ENCODE results near the gene GTF3C4. TPM values are rescaled to one million over a fixed set of nuclear protein-coding genes. Genes with fewer than 3 reads are reported as not detected.
A peak's percentile ranks its signal among the peaks of the same experiment; 100 is the strongest.

The GTF3C4 gene
- total and polyA plus RNA-seq, 2 experiments from 2014 or later = 9.5 to 39.6 TPM

DNA sequence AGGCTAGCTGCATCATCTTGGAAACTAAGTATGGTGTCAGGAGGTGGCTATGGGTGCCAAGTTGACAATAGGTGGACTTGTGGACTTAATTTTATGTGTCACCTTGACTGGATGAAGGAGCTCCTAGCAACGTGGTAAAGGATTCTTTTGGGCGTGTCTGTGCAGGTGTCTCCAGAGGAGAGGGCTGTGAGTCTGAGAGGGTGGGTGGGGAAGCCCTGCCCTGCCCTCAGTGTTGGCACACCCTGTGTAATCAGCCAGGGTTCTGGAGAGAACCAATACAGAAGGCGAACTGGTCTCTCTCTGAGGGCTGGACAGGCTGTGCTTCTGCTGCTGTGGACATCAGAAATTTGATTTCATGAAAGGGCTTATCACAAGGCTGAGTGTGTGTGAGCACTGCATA, 61.0 kb downstream of the GTF3C4 start:
- Histone ChIP-seq H3K9me2 (ENCODE audit: insufficient read depth) (no peaks in the 10 kb centered on the region), H3K27me3 (ENCODE audit: insufficient read depth) (no peaks in the 10 kb centered on the region), H3F3A (replicated peaks; ENCODE audit: low read depth) (no peaks in the 10 kb centered on the region), H3K4me3 (no peak overlapping the region), H4K20me1 (replicated peaks; ENCODE audit: insufficient read depth) (no peaks in the 10 kb centered on the region), H2AFZ (no peak overlapping the region), H3K4me1 (ENCODE audit: insufficient read depth) (no peaks in the 10 kb centered on the region), H3K79me2 (replicated peaks; ENCODE audit: insufficient read depth) (no peaks in the 10 kb centered on the region), H3K4me2 (no peak overlapping the region), H3K36me3 (ENCODE audit: insufficient read depth) (no peaks in the 10 kb centered on the region), H3K27ac (ENCODE audit: low read depth) (no peak overlapping the region)
- no peaks in the 10 kb centered on the region for H3K36me3 Mint-ChIP-seq (ENCODE audit: low read depth)
- peaks cover 16% of the 10 kb centered on the region for H3K4me1 Mint-ChIP-seq
- H3K4me3 Mint-ChIP-seq = no peak overlapping the region
- H3K27me3 Mint-ChIP-seq (ENCODE audit: insufficient read depth, low read depth, poor library complexity) = peaks cover 4% of the 10 kb centered on the region
- ATAC-seq (no peak), DNase-seq (ENCODE audit: low spot score) (no peak)
- H3K9me3 Mint-ChIP-seq = no peaks in the 10 kb centered on the region
- TF ChIP-seq, protein P1, sequence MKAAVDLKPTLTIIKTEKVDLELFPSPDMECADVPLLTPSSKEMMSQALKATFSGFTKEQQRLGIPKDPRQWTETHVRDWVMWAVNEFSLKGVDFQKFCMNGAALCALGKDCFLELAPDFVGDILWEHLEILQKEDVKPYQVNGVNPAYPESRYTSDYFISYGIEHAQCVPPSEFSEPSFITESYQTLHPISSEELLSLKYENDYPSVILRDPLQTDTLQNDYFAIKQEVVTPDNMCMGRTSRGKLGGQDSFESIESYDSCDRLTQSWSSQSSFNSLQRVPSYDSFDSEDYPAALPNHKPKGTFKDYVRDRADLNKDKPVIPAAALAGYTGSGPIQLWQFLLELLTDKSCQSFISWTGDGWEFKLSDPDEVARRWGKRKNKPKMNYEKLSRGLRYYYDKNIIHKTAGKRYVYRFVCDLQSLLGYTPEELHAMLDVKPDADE (IDR thresholded peaks at IDR 0.05) = no peak
- TF ChIP-seq NANOG (IDR thresholded peaks at IDR 0.05; ENCODE audit: borderline replicate concordance) (no peak), EZH2phosphoT487 (IDR thresholded peaks at IDR 0.05; ENCODE audit: unreplicated experiment) (no peak), CREB1 (CRISPR knock-in tag; IDR thresholded peaks at IDR 0.05; ENCODE audit: low read depth) (no peak), JUNB (IDR thresholded peaks at IDR 0.05; ENCODE audit: unreplicated experiment) (no peak), EZH2 (IDR thresholded peaks at IDR 0.05; ENCODE audit: low read depth, unreplicated experiment) (no peak)
- H3K27ac Mint-ChIP-seq = no peak overlapping the region

DNA sequence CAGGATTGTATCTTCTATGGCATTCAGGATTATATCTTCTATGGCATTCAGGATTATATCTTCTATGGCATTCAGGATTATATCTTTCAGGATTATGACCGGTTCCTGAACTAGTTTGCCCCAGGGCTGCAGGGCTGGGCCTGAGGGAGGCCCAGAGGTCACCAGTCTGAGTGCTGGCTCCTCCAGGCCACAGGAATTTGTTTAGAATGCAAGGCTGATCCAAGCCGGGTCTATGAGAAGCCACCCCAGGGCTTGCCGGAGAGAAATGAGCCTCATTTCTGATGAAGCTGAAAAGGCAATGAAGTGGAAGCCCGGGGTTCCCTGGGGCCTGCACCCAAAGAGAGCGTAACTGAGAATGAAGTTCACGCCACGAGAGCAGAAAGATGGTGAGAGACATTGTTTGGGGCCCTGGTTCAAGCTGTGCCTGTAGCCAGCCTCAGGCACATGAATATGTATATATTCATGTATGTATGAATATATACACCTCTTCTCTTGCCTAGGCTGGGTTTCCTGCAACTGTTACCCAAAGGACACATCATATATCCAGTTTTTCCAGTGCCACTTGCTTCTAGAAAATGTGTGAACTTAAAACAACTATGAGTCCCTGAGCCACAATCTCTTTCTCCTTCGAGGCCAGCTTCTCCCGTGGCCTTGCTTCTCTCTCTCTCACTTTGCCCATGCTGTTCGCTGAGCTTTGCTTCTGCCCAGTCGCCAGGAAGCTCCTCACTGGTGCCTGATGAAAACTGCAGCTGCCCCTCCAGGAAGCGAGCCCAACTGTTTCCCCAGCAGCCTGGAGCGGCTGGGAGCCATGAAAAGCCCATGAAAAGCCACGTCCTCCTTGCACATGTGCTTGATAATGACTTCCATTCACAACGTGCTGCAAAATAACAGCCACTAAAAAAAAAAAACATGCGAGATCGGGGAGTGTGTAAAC, 62.3 kb downstream of the GTF3C4 start:
- H3K4me3 Mint-ChIP-seq = no peak overlapping the region
- H3K4me1 ChIP-seq (ENCODE audit: insufficient read depth) = no peaks in the 10 kb centered on the region
- H3K27ac Mint-ChIP-seq = no peak overlapping the region
- no peaks in the 10 kb centered on the region for H3K36me3 Mint-ChIP-seq (ENCODE audit: low read depth)
- no peaks in the 10 kb centered on the region for H4K20me1 ChIP-seq (replicated peaks; ENCODE audit: insufficient read depth)
- no peak overlapping the region for H3K27ac ChIP-seq (ENCODE audit: low read depth)
- peak; percentile 23; the same call in 1 of the 3 replicates for ATAC-seq
- no peak overlapping the region for H3K4me2 ChIP-seq
- H2AFZ ChIP-seq = peak overlapping the region; percentile 69; the same call in 1 of the 2 replicates
- H3K9me3 Mint-ChIP-seq = no peaks in the 10 kb centered on the region
- no peaks in the 10 kb centered on the region for H3K9me2 ChIP-seq (ENCODE audit: insufficient read depth)
- DNase-seq (ENCODE audit: low spot score) = no peak
- H3K27me3 ChIP-seq (ENCODE audit: insufficient read depth) = no peaks in the 10 kb centered on the region
- no peak overlapping the region for H3K4me3 ChIP-seq
- H3K27me3 Mint-ChIP-seq (ENCODE audit: insufficient read depth, low read depth, poor library complexity) = peaks cover 5% of the 10 kb centered on the region
- H3F3A ChIP-seq (replicated peaks; ENCODE audit: low read depth) = no peaks in the 10 kb centered on the region
- peaks cover 16% of the 10 kb centered on the region for H3K4me1 Mint-ChIP-seq
- H3K79me2 ChIP-seq (replicated peaks; ENCODE audit: insufficient read depth) = no peaks in the 10 kb centered on the region
- H3K36me3 ChIP-seq (ENCODE audit: insufficient read depth) = no peaks in the 10 kb centered on the region
- TF ChIP-seq JUNB (IDR thresholded peaks at IDR 0.05; ENCODE audit: unreplicated experiment) = no peak
- TF ChIP-seq ZNF462 (CRISPR knock-in tag; IDR thresholded peaks at IDR 0.05) = no peak
- TF ChIP-seq, protein P2, sequence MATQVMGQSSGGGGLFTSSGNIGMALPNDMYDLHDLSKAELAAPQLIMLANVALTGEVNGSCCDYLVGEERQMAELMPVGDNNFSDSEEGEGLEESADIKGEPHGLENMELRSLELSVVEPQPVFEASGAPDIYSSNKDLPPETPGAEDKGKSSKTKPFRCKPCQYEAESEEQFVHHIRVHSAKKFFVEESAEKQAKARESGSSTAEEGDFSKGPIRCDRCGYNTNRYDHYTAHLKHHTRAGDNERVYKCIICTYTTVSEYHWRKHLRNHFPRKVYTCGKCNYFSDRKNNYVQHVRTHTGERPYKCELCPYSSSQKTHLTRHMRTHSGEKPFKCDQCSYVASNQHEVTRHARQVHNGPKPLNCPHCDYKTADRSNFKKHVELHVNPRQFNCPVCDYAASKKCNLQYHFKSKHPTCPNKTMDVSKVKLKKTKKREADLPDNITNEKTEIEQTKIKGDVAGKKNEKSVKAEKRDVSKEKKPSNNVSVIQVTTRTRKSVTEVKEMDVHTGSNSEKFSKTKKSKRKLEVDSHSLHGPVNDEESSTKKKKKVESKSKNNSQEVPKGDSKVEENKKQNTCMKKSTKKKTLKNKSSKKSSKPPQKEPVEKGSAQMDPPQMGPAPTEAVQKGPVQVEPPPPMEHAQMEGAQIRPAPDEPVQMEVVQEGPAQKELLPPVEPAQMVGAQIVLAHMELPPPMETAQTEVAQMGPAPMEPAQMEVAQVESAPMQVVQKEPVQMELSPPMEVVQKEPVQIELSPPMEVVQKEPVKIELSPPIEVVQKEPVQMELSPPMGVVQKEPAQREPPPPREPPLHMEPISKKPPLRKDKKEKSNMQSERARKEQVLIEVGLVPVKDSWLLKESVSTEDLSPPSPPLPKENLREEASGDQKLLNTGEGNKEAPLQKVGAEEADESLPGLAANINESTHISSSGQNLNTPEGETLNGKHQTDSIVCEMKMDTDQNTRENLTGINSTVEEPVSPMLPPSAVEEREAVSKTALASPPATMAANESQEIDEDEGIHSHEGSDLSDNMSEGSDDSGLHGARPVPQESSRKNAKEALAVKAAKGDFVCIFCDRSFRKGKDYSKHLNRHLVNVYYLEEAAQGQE (IDR thresholded peaks at IDR 0.05; ENCODE audit: unreplicated experiment) = no peak
- no peak for TF ChIP-seq EZH2 (IDR thresholded peaks at IDR 0.05; ENCODE audit: low read depth, unreplicated experiment)

Data from GM23338 (cell line).